NCI-H774 (cell line): ENCODE measurements around the gene CMTM1.
"Not testable (repeated sequence)": the region's sequence is repeated elsewhere in the genome, so short reads cannot be mapped to it uniquely, and the experiment has no call there.

Experiments used
- DNase-seq: peaks from one replicate; lab custom pipeline; 2025; lab: John Stamatoyannopoulos, UW

The CMTM1 gene

GRCh38 chr16:66614161-66614802 lies 48.0 kb downstream of the CMTM1 start:
- DNase-seq = no peak

- no peak for DNase-seq
Measured at GRCh38 chr16:66616169-66616568, 49.9 kb downstream of the CMTM1 start.

- no peak for DNase-seq
Measured at GRCh38 chr16:66616592-66616991, 50.4 kb downstream of the CMTM1 start.

GRCh38 chr16:66617010-66617434 lies 50.8 kb downstream of the CMTM1 start:
- no peak for DNase-seq

- DNase-seq = no peak
Measured at GRCh38 chr16:66617728-66618127, 51.5 kb downstream of the CMTM1 start.

- DNase-seq = no peak
Measured at GRCh38 chr16:66618588-66619375, 52.5 kb downstream of the CMTM1 start.

GRCh38 chr16:66619534-66620428 lies 53.5 kb downstream of the CMTM1 start:
- DNase-seq = no peak

- no peak for DNase-seq
Measured at GRCh38 chr16:66620429-66620795, 54.2 kb downstream of the CMTM1 start.

GRCh38 chr16:66621973-66622372 lies 55.7 kb downstream of the CMTM1 start:
- no peak for DNase-seq

- DNase-seq = no peak
Measured at GRCh38 chr16:66622863-66623262, 56.6 kb downstream of the CMTM1 start.

- DNase-seq = no peak
Measured at GRCh38 chr16:66623755-66624154, 57.5 kb downstream of the CMTM1 start.

- DNase-seq = not testable (repeated sequence)
Measured at GRCh38 chr16:66627611-66628378, 61.6 kb downstream of the CMTM1 start.
